GM12891 (cell line): Measurements from ENCODE around the gene ATG5.
"Not testable (repeated sequence)": the region's sequence is repeated elsewhere in the genome, so short reads cannot be mapped to it uniquely, and the experiment has no call there.

Source experiments
- DNase-seq: peaks from one replicate; pipeline ENCODE4 v3.0.0; 2011; ENCODE audit warnings: low spot score; ENCODE audit not compliant: insufficient read length
- FAIRE-seq: peaks from 2 replicates; lab custom pipeline; 2011; peaks lifted over from hg19 to GRCh38; lab: Jason Lieb, UNC
- PAX5 ChIP-seq: IDR thresholded peaks from 2 replicates; pipeline ENCODE4 v1.6.1; 2011; ENCODE audit warnings: low read length, moderate library complexity, mild to moderate bottlenecking; ENCODE audit not compliant: insufficient read depth, severe bottlenecking
- POLR2A ChIP-seq: IDR thresholded peaks from 2 replicates; pipeline ENCODE4 v1.6.1; 2011; ENCODE audit warnings: low read depth, low read length, control low read depth
- POLR2AphosphoS5 ChIP-seq: IDR thresholded peaks from 2 replicates; pipeline ENCODE4 v1.6.1; 2011; ENCODE audit warnings: low read depth, low read length, control low read depth
- POU2F2 ChIP-seq: IDR thresholded peaks from 2 replicates; pipeline ENCODE4 v1.6.1; 2011; ENCODE audit warnings: low read depth, mild to moderate bottlenecking, control low read depth, low read length, moderate library complexity
- SPI1 ChIP-seq: IDR thresholded peaks from 2 replicates; pipeline ENCODE4 v1.6.1; 2011; ENCODE audit warnings: low read depth, low read length, control low read depth
- TAF1 ChIP-seq: IDR thresholded peaks from 2 replicates; pipeline ENCODE4 v1.6.1; 2011; ENCODE audit warnings: low read depth, low read length, control low read depth

Gene ATG5

DNA sequence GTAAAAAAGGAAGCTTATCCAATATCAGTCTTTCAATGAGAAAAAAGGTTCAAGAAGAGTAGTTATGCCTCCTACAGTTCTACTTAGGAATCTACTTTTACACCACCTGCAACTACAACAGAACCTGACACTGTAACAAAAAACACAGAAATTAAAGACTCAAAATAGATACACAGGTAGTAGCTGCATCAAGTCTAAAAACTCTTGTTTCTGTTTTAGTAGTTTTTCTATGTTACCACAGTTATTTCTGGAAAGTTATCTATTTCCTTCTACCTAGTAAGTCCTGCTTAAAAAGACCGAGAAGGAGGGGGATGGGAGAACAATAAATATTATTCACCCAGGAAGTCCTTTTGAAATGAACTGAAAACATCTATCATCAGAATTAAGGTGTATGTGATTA, 52.5 kb downstream of the ATG5 start:
- no peak for TF ChIP-seq SPI1
- FAIRE-seq (peak; percentile 74), DNase-seq (no peak)

DNA sequence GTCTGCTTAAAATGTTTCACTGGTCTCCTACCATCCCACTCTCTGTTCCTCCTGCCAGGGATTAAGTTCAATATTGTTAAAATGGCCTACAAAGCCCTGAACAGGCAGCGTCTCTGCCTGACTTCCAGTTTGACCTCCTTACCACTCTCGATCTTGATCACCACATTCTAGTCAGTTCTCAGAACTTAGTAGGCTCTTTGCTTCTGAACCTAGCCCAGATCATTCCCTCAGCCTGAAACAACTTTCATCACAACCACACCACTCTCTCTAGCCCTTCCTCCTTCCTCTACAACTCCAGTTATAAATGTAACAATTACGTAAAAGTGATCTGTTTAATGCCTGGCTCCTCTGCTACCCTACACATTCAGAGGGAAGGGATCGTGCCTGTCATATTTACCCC, 53.3 kb downstream of the ATG5 start:
- FAIRE-seq (peak; percentile 55), DNase-seq (no peak)
- no peak for TF ChIP-seq TAF1
- TF ChIP-seq PAX5 = no peak
- TF ChIP-seq POLR2A = no peak
- TF ChIP-seq POLR2AphosphoS5 = no peak
- no peak for TF ChIP-seq SPI1
- no peak for TF ChIP-seq POU2F2

DNA sequence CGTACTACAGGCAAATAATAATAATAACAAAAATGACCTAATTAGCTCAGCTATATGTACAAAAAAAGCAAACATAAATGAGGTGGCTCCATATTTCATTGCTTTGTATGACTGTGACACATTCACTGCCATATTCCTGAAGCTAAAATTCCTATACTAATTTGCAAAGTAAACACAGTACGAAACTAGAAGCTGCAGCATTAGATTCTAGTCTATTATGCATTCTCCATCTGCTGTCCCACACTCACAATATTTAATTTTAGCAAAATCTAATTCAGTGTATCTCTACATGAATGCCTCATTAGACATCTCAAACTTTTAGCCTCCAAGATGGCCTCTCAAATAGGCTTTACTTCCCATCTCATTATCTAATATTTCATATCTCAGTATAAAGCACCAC, 55.1 kb downstream of the ATG5 start:
- DNase-seq (no peak), FAIRE-seq (no peak)

DNA sequence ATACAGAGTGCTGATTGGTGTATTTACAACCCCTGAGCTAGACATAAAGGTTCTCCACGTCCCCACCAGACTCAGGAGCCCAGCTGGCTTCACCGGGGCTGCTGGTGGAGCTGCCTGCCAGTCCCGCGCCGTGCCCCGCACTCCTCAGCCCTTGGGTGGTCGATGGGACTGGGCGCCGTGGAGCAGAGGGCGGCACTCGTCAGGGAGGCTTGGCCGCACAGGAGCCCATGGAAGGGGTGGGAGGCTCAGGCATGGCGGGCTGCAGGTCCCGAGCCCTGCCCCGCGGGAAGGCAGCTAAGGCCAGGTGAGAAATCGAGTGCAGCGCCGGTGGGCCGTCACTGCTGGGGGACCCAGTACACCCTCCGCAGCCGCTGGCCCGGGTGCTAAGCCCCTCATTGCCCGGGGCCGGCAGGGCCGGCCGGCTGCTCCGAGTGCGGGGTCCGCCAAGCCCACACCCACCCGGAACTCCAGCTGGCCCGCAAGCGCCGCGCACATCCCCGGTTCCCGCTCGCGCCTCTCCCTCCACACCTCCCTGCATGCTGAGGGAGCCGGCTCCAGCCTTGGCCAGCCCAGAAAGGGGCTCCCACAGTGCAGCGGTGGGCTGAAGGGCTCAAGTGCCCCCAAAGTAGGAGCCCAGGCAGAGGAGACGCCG, 56.2 kb downstream of the ATG5 start:
- FAIRE-seq, DNase-seq: not testable (repeated sequence)

More for the DNA sequence above, 55.1 kb downstream of the ATG5 start:
- TF ChIP-seq POLR2A (no peak), PAX5 (no peak), TAF1 (no peak), POLR2AphosphoS5 (no peak), SPI1 (no peak), POU2F2 (no peak)

DNA sequence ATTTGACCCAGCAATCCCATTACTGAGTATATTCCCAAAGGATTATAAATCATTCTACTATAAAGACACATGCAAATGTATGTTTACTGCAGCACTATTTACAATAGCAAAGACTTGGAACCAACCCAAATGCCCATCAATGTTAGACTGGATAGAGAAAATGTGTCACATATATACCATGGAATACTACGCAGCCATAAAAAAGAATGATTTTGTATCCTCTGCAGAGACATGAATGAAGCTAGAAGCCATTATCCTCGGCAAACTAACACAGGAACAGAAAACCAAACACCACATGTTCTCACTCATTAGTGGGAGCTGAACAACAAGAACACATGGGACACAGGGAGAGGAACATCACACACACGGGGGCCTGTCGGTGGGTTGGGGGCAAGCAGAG, 57.1 kb downstream of the ATG5 start:
- DNase-seq, FAIRE-seq: not testable (repeated sequence)

DNA sequence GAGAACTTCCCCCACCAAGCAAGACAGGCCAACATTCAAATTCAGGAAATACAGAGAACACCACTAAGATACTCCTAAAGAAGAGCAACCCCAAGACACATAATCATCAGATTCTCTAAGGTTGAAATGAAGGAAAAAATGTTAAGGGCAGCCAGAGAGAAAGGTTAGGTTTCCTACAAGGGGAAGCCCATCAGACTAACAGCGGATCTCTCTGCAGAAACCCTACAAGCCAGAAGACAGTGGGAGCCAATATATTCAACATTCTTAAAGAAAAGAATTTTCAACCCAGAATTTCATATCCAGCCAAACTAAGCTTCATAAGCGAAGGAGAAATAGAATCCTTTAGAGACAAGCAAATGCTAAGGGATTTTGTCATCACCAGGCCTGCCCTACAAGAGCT, 61.1 kb downstream of the ATG5 start:
- FAIRE-seq, DNase-seq: not testable (repeated sequence)

DNA sequence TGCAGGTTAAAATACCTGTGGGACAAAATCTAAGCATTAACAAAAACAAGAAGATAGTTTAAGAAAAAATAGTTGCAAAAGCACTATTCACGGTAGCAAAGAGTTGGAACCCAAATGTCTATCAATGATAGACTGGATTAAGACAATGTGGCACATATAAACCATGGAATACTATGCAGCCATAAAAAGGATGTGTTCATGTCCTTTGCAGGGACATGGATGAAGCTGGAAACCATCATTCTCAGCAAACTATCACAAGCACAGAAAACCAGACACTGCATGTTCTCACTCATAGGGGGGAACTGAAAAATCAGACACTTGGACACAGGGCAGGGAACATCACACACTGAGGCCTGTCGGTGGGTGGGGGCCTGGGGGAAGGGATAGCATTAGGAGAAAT, 65.8 kb downstream of the ATG5 start:
- DNase-seq, FAIRE-seq: not testable (repeated sequence)

DNA sequence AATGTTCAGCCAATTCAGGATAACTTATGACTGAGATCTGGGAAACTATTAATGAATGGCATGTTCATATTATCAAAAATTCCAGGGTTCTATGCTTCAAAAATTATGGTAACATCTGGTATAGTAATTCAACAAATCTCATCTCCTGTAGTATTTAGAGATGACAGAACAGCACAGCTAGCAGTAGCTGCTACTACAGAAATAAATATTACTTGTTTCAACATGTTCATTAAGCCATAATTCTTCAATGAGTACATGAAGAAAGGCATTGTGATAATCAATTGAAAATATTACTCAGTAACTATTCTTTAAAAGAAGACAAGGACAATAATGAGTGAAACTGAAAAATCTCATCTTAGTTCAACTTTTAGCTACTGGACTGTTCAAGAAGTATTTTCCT, 66.8 kb downstream of the ATG5 start:
- FAIRE-seq = no peak
- TF ChIP-seq POU2F2 (no peak), POLR2A (no peak), TAF1 (no peak), POLR2AphosphoS5 (no peak)
- DNase-seq = no peak

DNA sequence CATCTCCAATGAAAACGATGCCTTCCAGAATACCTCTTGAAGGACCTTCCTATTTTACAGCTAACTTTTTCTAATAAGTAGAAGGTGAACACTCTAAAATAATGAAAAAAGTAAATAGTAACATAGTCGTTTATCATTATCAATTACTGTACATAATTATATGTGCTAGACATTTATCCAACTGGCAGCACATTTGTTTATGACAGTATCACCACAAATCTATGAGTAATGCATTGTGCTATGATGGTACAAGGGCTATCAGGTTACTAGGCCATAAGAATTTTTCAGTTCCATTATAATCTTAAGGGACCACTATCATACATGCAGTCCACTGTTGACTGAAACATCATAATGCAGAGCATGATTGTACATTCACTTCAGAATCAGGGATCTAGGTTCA, 68.4 kb downstream of the ATG5 start:
- TF ChIP-seq POU2F2 = no peak
- no peak for TF ChIP-seq TAF1
- TF ChIP-seq POLR2A = no peak
- no peak for TF ChIP-seq POLR2AphosphoS5
- no peak for TF ChIP-seq SPI1
- TF ChIP-seq PAX5 = no peak
- DNase-seq (no peak), FAIRE-seq (no peak)

DNA sequence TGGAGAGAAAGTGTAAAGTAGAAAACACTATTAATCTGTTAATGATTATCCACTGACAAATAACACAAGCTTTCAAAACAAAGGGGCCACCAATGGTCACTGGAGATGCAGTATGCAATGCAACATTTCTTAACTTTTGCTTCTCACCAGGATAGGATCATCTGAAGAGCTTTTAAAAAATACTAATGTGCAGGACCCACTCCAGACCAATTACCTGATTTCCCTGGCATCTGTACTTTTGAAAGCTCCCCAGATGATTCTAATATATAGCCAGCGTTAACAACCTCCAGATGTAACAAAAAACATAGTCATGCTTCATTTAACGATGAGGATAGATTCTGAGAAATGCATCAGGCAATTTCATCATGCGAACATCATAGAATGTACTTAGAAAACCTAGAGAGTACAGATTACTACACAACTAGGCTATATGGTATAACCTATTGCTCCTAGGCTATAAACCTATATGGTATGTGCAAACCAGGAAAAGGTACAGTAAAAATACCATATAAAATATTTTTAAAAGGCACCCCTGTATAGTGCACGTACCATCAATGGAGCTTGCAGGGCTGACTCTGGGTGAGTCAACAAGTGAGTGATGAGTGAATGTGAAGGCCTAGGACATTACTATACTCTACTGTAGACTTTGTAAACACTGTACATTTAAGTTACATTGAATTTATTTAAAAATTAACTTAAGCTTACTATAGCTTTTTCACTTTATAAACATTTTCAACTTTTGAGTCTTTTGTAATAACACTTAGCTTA, 69.2 kb downstream of the ATG5 start:
- DNase-seq (no peak), FAIRE-seq (no peak)
- TF ChIP-seq POU2F2 (no peak), POLR2A (no peak), PAX5 (no peak), TAF1 (no peak), SPI1 (no peak), POLR2AphosphoS5 (no peak)

DNA sequence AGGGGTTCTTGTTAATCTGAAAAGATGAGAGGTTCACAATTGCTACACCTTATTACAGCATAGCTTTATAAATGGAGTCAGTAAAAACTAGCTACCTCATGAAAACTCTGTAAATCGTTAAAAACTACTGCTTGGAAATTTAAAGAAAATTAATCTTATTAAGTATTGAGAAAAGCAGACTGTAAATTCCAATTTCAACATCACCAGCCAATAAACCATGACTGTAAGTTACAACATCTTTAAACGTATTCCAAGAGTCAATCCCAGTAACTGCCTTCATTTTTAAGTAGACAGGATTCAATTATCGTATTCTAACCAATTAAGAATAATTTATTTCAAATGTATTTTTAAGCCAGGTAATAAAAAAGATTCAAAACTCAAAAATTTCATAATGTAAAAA, 70.3 kb downstream of the ATG5 start:
- DNase-seq = no peak
- no peak for FAIRE-seq
- TF ChIP-seq POU2F2 (no peak), TAF1 (no peak), POLR2A (no peak), SPI1 (no peak), PAX5 (no peak), POLR2AphosphoS5 (no peak)
